Measurements from ENCODE around the gene SET.

SET gene

DNA sequence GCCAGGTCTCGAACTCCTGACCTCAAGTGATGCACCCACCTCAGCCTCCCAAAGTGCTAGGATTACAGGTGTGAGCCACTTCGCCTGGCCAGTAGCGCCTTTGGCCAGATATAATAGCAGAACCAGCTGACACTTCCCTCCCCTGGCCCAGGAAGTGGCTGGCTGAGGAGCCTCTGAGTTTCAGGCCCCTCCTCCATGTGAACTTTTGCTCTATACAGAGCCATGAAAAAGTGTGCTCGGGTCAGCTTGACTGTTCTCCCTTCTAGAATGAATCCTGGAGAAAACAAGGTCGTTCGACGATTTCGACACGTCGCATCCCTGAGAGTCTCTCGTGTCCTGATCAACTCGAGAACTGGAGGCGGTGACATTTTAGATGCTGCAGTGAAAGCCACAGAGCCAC is 43.6 kb downstream of the SET start:
- DNase-seq = no peak

DNA sequence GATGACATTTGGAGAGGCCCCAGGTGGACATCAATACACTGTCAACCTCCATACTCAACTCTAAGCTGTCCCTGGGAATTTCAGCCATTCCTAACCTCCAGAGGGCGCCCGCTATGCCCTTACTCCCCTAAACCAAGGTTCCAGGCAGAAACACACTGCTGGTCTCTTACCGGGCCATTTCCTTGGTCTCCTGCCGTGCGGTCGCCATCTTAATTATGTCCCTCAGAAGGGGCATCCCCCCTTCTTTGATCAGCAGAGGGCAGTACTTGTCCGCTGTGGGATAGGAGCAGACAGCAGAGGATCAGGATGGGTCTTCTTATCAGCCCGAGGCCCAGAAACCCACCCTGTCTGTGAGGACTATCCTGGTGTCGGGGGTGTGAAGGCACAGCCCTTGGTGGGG is 44.2 kb downstream of the SET start:
- DNase-seq = peak; percentile 32

DNA sequence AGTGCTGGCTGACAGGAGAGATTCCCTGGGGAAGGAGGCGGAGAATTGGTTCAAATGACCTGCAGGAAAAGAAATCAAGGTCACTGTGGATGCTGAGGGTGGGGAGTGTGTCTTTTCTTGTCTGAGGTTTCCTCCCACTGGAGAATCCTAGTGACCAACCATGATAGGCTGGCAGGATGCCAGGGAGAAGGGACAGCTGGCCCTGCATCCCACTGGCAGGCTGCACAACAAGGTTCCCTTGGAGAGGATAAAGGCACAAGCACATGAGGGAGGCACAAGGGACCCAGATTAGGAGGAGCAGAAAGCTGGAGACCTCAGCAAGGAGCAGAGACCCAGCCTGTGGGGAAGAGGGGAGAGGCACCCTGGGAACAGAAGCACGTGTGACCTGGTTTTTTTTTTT is 46.4 kb downstream of the SET start:
- DNase-seq = no peak

DNA sequence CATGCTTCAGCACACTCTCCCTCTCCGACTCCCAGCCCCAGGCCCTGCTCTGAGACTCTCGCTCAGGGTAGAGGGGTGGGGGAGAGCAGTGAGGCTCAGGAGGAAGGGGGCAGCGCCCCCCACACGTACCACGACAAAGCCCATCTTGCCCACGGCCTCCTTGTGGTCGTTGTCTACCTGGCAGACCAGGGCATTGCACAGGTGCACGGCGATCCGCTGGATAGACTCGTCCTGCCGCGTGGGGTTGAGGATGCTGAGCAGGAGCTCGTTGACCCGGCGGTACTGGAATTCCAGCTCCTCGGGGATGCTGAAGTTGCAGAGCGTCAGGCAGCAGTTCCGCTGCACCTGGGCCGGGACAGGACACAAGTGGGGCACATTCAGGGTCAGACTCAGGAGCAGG is 53.4 kb downstream of the SET start:
- no peak for DNase-seq

DNA sequence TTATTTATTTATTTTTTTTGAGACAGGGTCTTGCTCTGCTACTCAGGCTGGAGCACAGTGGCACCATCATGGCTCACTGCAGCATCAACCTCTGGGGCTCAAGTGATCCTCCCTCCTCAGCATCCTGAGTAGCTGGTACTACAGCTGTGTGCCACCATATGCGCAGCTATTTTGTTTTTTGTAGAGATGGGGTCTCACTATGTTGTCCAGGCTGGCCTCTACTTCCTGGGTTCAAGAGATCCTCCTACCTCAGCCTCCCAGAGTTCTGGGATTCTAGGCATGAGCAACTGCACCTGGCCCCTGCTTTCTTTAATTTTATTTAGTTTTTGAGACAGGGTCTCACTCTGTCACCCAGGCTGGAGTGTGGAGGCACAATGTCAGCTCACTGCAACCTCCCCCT is 54.4 kb downstream of the SET start:
- DNase-seq = no peak
